ENCODE data around the gene TSLP. TPM values are rescaled to one million over a fixed set of nuclear protein-coding genes. Genes with fewer than 3 reads are reported as not detected.

TSLP gene
- polyA plus RNA-seq, 2 donors, result 3.0 to 5.2 TPM

Other genes with a start within 250 kb of the TSLP start
- gene WDR36, start 20.6 kb downstream of the TSLP start, polyA plus RNA-seq, result 1 to 10 TPM; 6.1 to 6.5 TPM
- under 1 TPM; 0.39 to 0.53 TPM for gene CAMK4, start 152.7 kb downstream of the TSLP start, polyA plus RNA-seq